ENCODE results near the gene DHX9. TPM values are rescaled to one million over a fixed set of nuclear protein-coding genes. Genes with fewer than 3 reads are reported as not detected.

DHX9 gene
- total and polyA plus RNA-seq, 9 of the 15 experiments (the other 6 are each of a cell fraction or from before 2014, with no cell fraction given): 100 to 409 (median 294) TPM

DNA sequence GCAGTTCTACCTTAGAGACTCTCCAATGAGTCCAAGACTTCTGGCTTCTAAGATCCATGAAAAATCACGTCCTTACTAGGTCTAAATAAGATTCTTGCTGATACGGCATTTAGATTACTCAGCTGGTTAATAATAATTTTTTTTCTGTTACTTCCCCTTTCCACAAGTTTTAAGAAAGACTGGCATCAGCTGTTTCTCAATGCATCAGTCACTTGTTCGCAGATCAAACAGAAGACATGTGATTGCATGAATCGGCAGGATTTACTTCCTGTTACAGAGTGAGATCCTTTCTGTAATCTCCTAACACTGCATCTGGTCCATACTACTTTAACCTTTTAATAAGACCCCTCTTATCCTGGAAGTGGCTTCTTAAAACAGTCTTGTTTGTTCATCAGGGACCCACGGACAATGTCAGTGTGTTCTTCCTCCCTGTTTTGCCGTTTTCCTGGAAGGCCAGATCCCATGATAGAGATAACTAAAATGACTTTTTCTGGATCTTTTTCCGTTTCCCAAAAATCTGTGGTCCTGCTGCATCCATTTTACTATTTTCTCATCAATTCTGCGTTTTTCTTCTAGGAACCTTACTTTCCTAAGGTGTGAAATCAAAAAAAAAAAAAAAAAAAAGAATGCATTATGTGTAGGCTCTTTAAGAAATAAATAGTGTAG is 43.5 kb upstream of the DHX9 start (continued):
- TF ChIP-seq, protein P1, sequence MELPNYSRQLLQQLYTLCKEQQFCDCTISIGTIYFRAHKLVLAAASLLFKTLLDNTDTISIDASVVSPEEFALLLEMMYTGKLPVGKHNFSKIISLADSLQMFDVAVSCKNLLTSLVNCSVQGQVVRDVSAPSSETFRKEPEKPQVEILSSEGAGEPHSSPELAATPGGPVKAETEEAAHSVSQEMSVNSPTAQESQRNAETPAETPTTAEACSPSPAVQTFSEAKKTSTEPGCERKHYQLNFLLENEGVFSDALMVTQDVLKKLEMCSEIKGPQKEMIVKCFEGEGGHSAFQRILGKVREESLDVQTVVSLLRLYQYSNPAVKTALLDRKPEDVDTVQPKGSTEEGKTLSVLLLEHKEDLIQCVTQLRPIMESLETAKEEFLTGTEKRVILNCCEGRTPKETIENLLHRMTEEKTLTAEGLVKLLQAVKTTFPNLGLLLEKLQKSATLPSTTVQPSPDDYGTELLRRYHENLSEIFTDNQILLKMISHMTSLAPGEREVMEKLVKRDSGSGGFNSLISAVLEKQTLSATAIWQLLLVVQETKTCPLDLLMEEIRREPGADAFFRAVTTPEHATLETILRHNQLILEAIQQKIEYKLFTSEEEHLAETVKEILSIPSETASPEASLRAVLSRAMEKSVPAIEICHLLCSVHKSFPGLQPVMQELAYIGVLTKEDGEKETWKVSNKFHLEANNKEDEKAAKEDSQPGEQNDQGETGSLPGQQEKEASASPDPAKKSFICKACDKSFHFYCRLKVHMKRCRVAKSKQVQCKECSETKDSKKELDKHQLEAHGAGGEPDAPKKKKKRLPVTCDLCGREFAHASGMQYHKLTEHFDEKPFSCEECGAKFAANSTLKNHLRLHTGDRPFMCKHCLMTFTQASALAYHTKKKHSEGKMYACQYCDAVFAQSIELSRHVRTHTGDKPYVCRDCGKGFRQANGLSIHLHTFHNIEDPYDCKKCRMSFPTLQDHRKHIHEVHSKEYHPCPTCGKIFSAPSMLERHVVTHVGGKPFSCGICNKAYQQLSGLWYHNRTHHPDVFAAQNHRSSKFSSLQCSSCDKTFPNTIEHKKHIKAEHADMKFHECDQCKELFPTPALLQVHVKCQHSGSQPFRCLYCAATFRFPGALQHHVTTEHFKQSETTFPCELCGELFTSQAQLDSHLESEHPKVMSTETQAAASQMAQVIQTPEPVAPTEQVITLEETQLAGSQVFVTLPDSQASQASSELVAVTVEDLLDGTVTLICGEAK (IDR thresholded peaks at IDR 0.05): no peak
- TF ChIP-seq, protein P1 (CRISPR knock-in tag; IDR thresholded peaks at IDR 0.05): no peak
- TF ChIP-seq, protein P2, sequence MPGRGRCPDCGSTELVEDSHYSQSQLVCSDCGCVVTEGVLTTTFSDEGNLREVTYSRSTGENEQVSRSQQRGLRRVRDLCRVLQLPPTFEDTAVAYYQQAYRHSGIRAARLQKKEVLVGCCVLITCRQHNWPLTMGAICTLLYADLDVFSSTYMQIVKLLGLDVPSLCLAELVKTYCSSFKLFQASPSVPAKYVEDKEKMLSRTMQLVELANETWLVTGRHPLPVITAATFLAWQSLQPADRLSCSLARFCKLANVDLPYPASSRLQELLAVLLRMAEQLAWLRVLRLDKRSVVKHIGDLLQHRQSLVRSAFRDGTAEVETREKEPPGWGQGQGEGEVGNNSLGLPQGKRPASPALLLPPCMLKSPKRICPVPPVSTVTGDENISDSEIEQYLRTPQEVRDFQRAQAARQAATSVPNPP (IDR thresholded peaks at IDR 0.05; ENCODE audit: borderline replicate concordance, insufficient read depth, insufficient read length): no peak
- TF ChIP-seq PHTF2 (CRISPR knock-in tag; IDR thresholded peaks at IDR 0.05): no peak
- TF ChIP-seq, protein P3, sequence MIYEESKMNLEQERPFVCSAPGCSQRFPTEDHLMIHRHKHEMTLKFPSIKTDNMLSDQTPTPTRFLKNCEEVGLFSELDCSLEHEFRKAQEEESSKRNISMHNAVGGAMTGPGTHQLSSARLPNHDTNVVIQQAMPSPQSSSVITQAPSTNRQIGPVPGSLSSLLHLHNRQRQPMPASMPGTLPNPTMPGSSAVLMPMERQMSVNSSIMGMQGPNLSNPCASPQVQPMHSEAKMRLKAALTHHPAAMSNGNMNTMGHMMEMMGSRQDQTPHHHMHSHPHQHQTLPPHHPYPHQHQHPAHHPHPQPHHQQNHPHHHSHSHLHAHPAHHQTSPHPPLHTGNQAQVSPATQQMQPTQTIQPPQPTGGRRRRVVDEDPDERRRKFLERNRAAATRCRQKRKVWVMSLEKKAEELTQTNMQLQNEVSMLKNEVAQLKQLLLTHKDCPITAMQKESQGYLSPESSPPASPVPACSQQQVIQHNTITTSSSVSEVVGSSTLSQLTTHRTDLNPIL (CRISPR knock-in tag; IDR thresholded peaks at IDR 0.05): no peak
- TF ChIP-seq, protein P4, sequence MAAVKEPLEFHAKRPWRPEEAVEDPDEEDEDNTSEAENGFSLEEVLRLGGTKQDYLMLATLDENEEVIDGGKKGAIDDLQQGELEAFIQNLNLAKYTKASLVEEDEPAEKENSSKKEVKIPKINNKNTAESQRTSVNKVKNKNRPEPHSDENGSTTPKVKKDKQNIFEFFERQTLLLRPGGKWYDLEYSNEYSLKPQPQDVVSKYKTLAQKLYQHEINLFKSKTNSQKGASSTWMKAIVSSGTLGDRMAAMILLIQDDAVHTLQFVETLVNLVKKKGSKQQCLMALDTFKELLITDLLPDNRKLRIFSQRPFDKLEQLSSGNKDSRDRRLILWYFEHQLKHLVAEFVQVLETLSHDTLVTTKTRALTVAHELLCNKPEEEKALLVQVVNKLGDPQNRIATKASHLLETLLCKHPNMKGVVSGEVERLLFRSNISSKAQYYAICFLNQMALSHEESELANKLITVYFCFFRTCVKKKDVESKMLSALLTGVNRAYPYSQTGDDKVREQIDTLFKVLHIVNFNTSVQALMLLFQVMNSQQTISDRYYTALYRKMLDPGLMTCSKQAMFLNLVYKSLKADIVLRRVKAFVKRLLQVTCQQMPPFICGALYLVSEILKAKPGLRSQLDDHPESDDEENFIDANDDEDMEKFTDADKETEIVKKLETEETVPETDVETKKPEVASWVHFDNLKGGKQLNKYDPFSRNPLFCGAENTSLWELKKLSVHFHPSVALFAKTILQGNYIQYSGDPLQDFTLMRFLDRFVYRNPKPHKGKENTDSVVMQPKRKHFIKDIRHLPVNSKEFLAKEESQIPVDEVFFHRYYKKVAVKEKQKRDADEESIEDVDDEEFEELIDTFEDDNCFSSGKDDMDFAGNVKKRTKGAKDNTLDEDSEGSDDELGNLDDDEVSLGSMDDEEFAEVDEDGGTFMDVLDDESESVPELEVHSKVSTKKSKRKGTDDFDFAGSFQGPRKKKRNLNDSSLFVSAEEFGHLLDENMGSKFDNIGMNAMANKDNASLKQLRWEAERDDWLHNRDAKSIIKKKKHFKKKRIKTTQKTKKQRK (IDR thresholded peaks at IDR 0.05; ENCODE audit: borderline replicate concordance, low read depth, low read length): no peak
- no peak for TF ChIP-seq HMGN3 (IDR thresholded peaks at IDR 0.05; ENCODE audit: borderline replicate concordance, extremely low read depth, insufficient read length, low read depth, low read length)
- TF ChIP-seq BMI1 (IDR thresholded peaks at IDR 0.05; ENCODE audit: low read length): no peak
- no peak for TF ChIP-seq ZSCAN29 (IDR thresholded peaks at IDR 0.05)
- peak; percentile 54 for TF ChIP-seq SMARCB1 (IDR thresholded peaks at IDR 0.05; ENCODE audit: insufficient read length, low read depth)
- no peak; the same call in 1 of the 2 replicates for TF ChIP-seq NBN (IDR thresholded peaks at IDR 0.05; ENCODE audit: low read depth)

All from K562 (cell line).